Right lung (tissue), 5 donors: ENCODE results near the gene KCNMA1. TPM values are rescaled to one million over a fixed set of nuclear protein-coding genes. Genes with fewer than 3 reads are reported as not detected.
A peak's percentile ranks its signal among the peaks of the same experiment; 100 is the strongest.

Source experiments
- DNase-seq, 2 donors: peaks; one replicate each; pipeline ENCODE4 v3.0.0-alpha.2; 2013
- polyA plus RNA-seq, 5 donors: library from polyadenylated mRNA; unstranded; fragments of 120-200 nt; gene quantifications; one replicate each; pipeline versions ENCODE4 v1.2.1 to v1.2.3, GENCODE V29; 2013; ENCODE audit warnings: inconsistent platforms in 1 of 5, low replicate concordance in 1 of 5; ENCODE audit not compliant: insufficient read length in 5 of 5, insufficient read depth in 1 of 5

The KCNMA1 gene
- polyA plus RNA-seq, 5 donors: 3.8 to 4.6 (median 4.2) TPM

- no peak for DNase-seq
These were observed 182.0 kb downstream of the KCNMA1 start for GRCh38 chr10:77455561-77455960.

- no peak for DNase-seq
These were observed 184.6 kb downstream of the KCNMA1 start for GRCh38 chr10:77452952-77453564.

GRCh38 chr10:77451886-77452285 is 185.7 kb downstream of the KCNMA1 start:
- DNase-seq: no peak

- DNase-seq: no peak
These were observed 189.4 kb downstream of the KCNMA1 start for GRCh38 chr10:77448226-77448625.

GRCh38 chr10:77446700-77447099 is 190.9 kb downstream of the KCNMA1 start:
- no peak for DNase-seq

GRCh38 chr10:77445547-77445946 is 192.1 kb downstream of the KCNMA1 start:
- no peak for DNase-seq

GRCh38 chr10:77444041-77444440 is 193.6 kb downstream of the KCNMA1 start:
- DNase-seq: no peak

- DNase-seq: no peak
These were observed 194.9 kb downstream of the KCNMA1 start for GRCh38 chr10:77442699-77443189.

- no peak for DNase-seq
These were observed 196.0 kb downstream of the KCNMA1 start for GRCh38 chr10:77441353-77442166.

- DNase-seq: no peak
These were observed 201.2 kb downstream of the KCNMA1 start for GRCh38 chr10:77436257-77436975.

GRCh38 chr10:77433546-77433945 is 204.1 kb downstream of the KCNMA1 start:
- DNase-seq: no peak

GRCh38 chr10:77431980-77432797 is 205.4 kb downstream of the KCNMA1 start:
- no peak for DNase-seq

- DNase-seq: no peak
These were observed 206.4 kb downstream of the KCNMA1 start for GRCh38 chr10:77431209-77431611.

- DNase-seq: no peak
These were observed 207.1 kb downstream of the KCNMA1 start for GRCh38 chr10:77430530-77430929.

- no peak for DNase-seq
These were observed 208.8 kb downstream of the KCNMA1 start for GRCh38 chr10:77428691-77429395.

- no peak for DNase-seq
These were observed 213.4 kb downstream of the KCNMA1 start for GRCh38 chr10:77424257-77424656.

GRCh38 chr10:77422491-77423338 is 214.9 kb downstream of the KCNMA1 start:
- peak in 1 of 2 donors; percentile 22 for DNase-seq

- DNase-seq: no peak
These were observed 216.0 kb downstream of the KCNMA1 start for GRCh38 chr10:77421591-77421990.

GRCh38 chr10:77420947-77421523 is 216.6 kb downstream of the KCNMA1 start:
- no peak for DNase-seq

GRCh38 chr10:77419979-77420378 is 217.6 kb downstream of the KCNMA1 start:
- no peak for DNase-seq
